ENCODE measurements around the gene DENND1C.

DNA sequence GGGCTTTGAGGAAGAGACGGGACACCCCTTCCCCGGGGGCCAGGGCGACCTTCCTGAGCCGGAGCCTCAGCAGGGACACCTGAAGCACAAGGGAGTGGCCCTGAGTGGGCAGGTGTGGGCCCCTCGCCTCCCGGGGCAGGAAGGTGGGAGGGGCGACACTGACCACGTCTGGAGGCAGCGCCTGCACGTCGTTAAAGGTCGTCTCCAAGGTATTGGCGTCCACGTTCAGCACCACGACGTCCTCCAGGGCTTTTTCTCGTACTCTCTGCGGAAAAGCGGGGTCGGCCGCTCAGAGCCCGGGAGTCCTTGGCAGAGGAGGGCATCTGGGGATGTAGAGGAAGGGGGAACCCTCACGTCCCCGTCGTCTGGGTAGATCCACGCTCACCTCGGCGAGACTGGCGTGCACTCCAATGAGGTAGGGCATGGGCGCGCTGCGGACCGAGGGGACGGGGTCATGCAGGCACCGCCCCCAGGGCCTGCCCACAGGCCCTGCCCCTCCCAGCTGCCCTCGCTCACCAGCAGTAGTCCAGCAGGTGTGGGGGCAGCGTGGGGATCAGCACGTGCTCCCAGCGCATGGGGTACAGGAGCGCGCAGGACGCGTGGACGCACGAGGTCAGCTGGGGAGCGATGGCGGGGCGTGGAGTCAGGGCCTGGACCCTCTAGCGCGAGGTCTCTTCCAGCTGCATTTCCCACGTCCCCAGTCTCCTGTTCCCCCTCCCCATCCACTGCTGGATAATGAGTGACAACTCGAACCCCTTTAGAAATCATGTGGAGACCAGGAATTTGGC is 6.1 kb downstream of the DENND1C start:
- TF ChIP-seq CTCF (conservative IDR thresholded peaks at IDR 0.05; ENCODE audit: low read depth, low read length), result no peak
- TF ChIP-seq EZH2 (IDR thresholded peaks at IDR 0.05; ENCODE audit: borderline replicate concordance, low read depth, low read length, poor library complexity, severe bottlenecking), result no peak
